Measurements from ENCODE around the gene LRMDA.

LRMDA gene

GRCh38 chr10:75693489-75693888 is 262.1 kb downstream of the LRMDA start:
- TF ChIP-seq, protein P1, sequence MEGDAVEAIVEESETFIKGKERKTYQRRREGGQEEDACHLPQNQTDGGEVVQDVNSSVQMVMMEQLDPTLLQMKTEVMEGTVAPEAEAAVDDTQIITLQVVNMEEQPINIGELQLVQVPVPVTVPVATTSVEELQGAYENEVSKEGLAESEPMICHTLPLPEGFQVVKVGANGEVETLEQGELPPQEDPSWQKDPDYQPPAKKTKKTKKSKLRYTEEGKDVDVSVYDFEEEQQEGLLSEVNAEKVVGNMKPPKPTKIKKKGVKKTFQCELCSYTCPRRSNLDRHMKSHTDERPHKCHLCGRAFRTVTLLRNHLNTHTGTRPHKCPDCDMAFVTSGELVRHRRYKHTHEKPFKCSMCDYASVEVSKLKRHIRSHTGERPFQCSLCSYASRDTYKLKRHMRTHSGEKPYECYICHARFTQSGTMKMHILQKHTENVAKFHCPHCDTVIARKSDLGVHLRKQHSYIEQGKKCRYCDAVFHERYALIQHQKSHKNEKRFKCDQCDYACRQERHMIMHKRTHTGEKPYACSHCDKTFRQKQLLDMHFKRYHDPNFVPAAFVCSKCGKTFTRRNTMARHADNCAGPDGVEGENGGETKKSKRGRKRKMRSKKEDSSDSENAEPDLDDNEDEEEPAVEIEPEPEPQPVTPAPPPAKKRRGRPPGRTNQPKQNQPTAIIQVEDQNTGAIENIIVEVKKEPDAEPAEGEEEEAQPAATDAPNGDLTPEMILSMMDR (IDR thresholded peaks at IDR 0.05): no peak

DNA sequence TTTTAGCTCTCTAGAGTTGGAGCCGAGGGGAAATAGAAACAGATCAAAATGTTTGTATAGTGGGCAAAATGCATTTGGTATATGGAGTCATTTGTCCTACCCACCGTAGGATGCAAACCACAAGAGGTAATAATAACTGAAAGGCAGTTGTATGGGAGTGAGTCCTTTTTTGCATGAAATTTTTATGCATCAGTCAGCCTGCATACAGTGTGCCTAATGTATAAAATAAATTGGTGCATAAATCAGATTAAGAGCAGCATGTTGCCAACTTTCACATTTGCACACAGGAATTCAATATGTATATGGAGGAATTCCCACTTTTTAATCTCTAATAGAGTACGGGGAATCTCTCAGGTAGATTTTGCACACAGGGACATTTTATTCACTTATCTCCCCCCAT is 262.8 kb downstream of the LRMDA start:
- TF ChIP-seq, protein P1 (IDR thresholded peaks at IDR 0.05): no peak

GRCh38 chr10:75694790-75695189 is 263.4 kb downstream of the LRMDA start:
- TF ChIP-seq, protein P1 (IDR thresholded peaks at IDR 0.05): no peak

DNA sequence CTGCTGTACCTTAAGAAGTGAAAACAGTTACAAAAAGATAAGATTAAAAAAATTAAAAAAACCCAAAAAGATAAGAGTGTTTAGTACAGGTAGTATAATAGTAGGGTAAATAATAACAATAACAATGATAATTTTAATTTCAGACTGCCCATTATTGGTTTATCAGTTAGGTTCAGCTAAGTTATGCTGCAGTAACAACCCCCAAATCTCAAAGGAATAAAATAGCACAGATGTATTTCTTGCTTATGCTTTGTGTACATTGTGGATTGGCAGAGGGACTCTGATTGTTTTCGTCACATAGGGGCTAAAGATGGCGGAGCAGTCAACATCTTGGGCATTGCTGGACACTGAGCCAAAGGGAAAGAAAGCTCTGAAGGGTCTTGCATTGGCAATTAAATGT is 264.6 kb downstream of the LRMDA start:
- TF ChIP-seq, protein P1 (IDR thresholded peaks at IDR 0.05): no peak

- TF ChIP-seq, protein P1 (IDR thresholded peaks at IDR 0.05): no peak
These were observed 265.1 kb downstream of the LRMDA start for GRCh38 chr10:75696536-75696935.

DNA sequence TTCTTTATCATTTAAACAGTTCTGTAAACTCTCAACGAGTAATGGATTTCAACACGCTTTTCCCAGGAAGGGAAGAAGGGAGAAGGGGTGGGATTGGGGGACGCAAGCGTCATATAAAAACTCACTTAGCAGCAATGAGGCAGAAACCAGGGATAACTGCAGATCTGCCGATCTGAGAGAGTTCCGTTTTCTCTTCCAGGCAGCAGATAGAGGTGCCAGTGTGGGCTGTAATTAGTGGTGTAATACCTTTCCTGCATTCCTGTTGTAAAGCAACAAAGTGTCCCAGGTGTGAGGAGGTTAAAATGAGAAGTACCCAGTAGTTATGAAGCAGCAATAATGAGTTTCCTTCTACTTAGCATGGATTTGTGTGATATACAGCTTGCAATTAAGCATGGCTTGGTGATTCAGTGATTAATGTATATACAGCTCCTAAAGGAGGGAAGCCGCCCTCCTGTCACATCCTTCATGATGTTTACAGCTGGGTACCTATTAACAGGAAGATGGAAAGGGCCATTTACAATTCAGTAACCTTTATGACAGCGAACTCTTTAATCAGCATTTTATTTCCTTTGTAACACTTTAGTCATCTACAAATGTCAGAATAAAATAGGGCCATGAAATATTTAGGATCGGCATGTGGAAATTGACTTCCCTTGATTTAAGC is 271.9 kb downstream of the LRMDA start:
- TF ChIP-seq, protein P1 (IDR thresholded peaks at IDR 0.05): no peak

GRCh38 chr10:75705426-75705825 is 274.0 kb downstream of the LRMDA start:
- TF ChIP-seq, protein P1 (IDR thresholded peaks at IDR 0.05): no peak
